ENCODE data around the gene MCC.

MCC gene

DNA sequence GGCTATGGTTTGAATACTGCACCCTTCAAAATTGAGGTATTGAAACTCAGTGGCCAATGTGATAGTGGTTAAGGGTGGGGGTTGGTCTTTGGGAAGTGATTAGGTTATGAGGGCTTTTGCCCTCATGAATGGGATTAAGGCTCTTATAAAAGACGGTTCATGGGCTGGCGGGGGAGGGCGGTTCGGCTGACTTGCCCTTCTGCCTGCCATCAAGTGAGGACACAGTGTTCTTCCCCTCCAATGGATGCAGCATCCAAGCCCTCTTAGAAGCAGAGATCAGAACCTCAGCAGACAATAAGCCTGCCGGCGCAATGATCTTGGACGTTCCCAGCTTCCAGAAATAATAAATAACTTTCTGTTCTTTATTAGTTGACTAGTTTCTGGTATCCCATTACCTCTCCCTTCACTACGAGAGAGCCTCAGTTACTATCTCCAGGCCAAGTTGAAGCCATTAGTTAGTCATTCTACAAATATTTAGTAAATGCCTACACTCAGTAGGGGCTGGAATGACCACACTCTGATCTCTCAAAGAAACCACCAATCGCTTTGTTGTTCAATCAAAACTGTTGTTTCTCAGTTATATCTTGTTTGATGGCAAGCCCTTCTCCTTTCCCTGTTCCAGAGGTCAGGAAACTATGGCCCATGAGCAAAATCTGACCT, 272.7 kb downstream of the MCC start:
- no peaks in the 10 kb centered on the region for H3K27me3 Mint-ChIP-seq
- no peak for DNase-seq
- no peak overlapping the region for H3K27ac Mint-ChIP-seq
- H3K9me3 Mint-ChIP-seq, result no peaks in the 10 kb centered on the region
- no peak for ATAC-seq (replicated peaks)
- H3K36me3 Mint-ChIP-seq (ENCODE audit: insufficient read depth), result no peaks in the 10 kb centered on the region
- no peaks in the 10 kb centered on the region for H3K4me1 Mint-ChIP-seq (ENCODE audit: low read depth in 2 of 2)
- no peak overlapping the region for H3K4me3 Mint-ChIP-seq

DNA sequence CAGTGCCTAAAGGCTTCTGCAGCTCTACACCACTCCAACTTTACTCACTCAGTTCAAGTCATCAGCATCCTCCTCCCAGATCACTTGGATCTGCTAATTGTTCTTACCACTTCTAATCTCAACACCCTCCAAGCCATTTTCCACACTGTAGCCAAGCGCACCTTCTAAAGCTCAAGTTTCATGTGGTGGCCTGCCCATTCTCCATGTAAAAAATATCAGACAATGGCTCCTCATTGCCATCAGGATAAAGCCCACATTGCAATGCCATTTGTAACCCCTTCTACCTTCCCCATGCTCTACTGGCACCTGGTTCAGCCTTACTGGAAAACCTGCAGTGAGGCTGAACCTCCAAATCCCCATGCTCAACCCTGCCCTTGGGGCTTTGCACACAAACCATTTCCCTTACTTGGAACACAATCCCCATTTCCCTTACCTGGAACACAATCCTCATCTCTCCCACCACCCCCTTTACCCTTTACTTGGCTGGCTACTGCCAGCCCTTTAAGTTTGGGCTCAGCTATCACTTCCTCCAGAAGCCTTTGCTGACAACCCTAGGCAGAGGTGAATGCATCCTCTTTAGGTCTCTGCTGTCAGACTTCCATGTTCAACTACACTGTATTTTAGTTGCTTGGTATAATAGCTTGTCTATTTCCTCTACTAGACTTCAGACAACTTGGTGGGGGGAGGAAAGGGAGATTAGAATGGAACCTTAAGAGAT, 273.5 kb downstream of the MCC start:
- Mint-ChIP-seq H3K9me3 (no peaks in the 10 kb centered on the region), H3K27me3 (no peaks in the 10 kb centered on the region), H3K4me1 (ENCODE audit: low read depth in 2 of 2) (peaks cover 0 to 3% of the 10 kb centered on the region in 2 donors), H3K36me3 (ENCODE audit: insufficient read depth) (no peaks in the 10 kb centered on the region), H3K27ac (no peak overlapping the region), H3K4me3 (no peak overlapping the region)
- ATAC-seq (replicated peaks), result no peak
- no peak for DNase-seq

GRCh38 chr5:113213551-113214425, 274.5 kb downstream of the MCC start:
- ATAC-seq (replicated peaks) (no peak), DNase-seq (no peak)
- Mint-ChIP-seq H3K36me3 (ENCODE audit: insufficient read depth) (no peaks in the 10 kb centered on the region), H3K9me3 (no peaks in the 10 kb centered on the region), H3K27ac (no peak overlapping the region), H3K4me3 (no peak overlapping the region), H3K4me1 (ENCODE audit: low read depth in 2 of 2) (peaks cover 0 to 3% of the 10 kb centered on the region in 2 donors), H3K27me3 (no peaks in the 10 kb centered on the region)

DNA sequence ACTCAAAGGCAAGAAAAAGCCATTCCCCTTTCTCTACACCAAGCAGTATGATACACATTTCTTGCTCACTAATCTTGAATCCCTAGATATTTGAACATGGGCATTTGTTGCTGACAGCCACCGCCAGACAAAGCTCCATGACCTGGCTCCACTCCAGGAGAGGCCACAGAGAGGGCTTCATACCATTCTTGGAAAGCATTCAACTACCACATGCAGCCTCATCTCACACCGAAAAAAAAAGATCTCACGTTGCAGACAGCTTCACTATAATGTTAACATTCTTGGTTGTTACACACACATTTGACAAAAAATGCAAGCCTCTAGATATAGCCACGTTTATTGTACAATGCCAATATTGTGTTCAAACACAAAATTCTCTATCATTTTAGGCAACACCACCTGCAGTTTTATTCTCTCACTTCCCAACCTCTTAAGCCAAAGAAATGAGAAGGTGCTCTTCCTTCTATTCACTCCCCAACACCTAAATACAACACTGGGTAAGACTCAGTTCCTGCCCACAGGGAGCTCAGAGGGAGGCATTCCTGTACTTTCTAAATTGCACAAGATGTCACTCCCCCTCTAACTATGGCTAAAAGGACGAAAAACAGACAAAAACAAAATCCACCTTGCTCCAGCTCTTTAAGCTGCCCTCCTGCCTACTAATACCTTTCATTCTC, 275.9 kb downstream of the MCC start:
- DNase-seq, result no peak
- Mint-ChIP-seq H3K4me1 (ENCODE audit: low read depth in 2 of 2) (peaks cover 0 to 3% of the 10 kb centered on the region in 2 donors), H3K27ac (no peak overlapping the region), H3K4me3 (no peak overlapping the region), H3K9me3 (no peaks in the 10 kb centered on the region), H3K36me3 (ENCODE audit: insufficient read depth) (no peaks in the 10 kb centered on the region), H3K27me3 (no peaks in the 10 kb centered on the region)
- ATAC-seq (replicated peaks), result no peak

GRCh38 chr5:113209498-113209897, 278.8 kb downstream of the MCC start:
- Mint-ChIP-seq H3K27me3 (peaks cover 0 to 5% of the 10 kb centered on the region in 2 donors), H3K9me3 (no peaks in the 10 kb centered on the region), H3K4me3 (no peak overlapping the region), H3K4me1 (ENCODE audit: low read depth in 2 of 2) (peaks cover 0 to 3% of the 10 kb centered on the region in 2 donors), H3K36me3 (ENCODE audit: insufficient read depth) (no peaks in the 10 kb centered on the region), H3K27ac (no peak overlapping the region)
- DNase-seq (no peak), ATAC-seq (replicated peaks) (no peak)

DNA sequence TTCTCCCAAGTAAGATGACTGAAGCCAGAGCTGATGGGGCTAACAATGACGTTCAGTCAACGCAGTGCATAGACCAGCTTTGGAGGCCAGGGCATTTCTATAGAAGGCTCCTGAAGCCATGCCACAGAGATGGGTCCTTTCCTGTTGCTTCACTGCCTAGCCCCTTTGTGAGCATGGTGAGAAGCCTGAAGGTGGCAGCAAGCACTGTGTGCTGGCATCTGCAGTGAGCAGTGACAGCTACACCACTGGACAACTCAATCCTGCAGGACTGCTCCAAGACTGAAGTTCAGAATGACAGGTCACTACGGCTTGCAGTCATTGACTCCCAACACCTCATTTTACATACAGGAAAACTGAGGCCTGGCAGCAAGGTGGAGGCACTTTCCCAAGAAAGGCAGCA, 282.4 kb downstream of the MCC start:
- H3K36me3 Mint-ChIP-seq (ENCODE audit: insufficient read depth), result no peaks in the 10 kb centered on the region
- H3K4me3 Mint-ChIP-seq, result no peak overlapping the region
- no peak for DNase-seq
- H3K4me1 Mint-ChIP-seq (ENCODE audit: low read depth in 2 of 2), result peaks cover 0 to 3% of the 10 kb centered on the region in 2 donors
- ATAC-seq (replicated peaks), result no peak
- no peaks in the 10 kb centered on the region for H3K9me3 Mint-ChIP-seq
- H3K27me3 Mint-ChIP-seq, result peaks cover 0 to 5% of the 10 kb centered on the region in 2 donors
- H3K27ac Mint-ChIP-seq, result no peak overlapping the region

- no peak overlapping the region for H3K4me3 Mint-ChIP-seq
- H3K4me1 Mint-ChIP-seq (ENCODE audit: low read depth in 2 of 2), result peaks cover 0 to 2% of the 10 kb centered on the region in 2 donors
- DNase-seq (no peak), ATAC-seq (replicated peaks) (no peak)
- H3K27ac Mint-ChIP-seq, result no peak overlapping the region
- H3K36me3 Mint-ChIP-seq (ENCODE audit: insufficient read depth), result no peaks in the 10 kb centered on the region
- peaks cover 0 to 5% of the 10 kb centered on the region in 2 donors for H3K27me3 Mint-ChIP-seq
- H3K9me3 Mint-ChIP-seq, result no peaks in the 10 kb centered on the region
Observed at GRCh38 chr5:113205323-113205722, 282.9 kb downstream of the MCC start.

- no peak for DNase-seq
- no peak for ATAC-seq (replicated peaks)
- no peak overlapping the region for H3K4me3 Mint-ChIP-seq
- H3K27me3 Mint-ChIP-seq, result peaks cover 0 to 5% of the 10 kb centered on the region in 2 donors
- no peaks in the 10 kb centered on the region for H3K9me3 Mint-ChIP-seq
- no peaks in the 10 kb centered on the region for H3K4me1 Mint-ChIP-seq (ENCODE audit: low read depth in 2 of 2)
- no peaks in the 10 kb centered on the region for H3K36me3 Mint-ChIP-seq (ENCODE audit: insufficient read depth)
- no peak overlapping the region for H3K27ac Mint-ChIP-seq
Observed at GRCh38 chr5:113204525-113205161, 283.6 kb downstream of the MCC start.

GRCh38 chr5:113203916-113204315, 284.3 kb downstream of the MCC start:
- peaks cover 0 to 5% of the 10 kb centered on the region in 2 donors for H3K27me3 Mint-ChIP-seq
- no peaks in the 10 kb centered on the region for H3K36me3 Mint-ChIP-seq (ENCODE audit: insufficient read depth)
- DNase-seq (no peak), ATAC-seq (replicated peaks) (no peak)
- H3K4me3 Mint-ChIP-seq, result no peak overlapping the region
- H3K4me1 Mint-ChIP-seq (ENCODE audit: low read depth in 2 of 2), result no peaks in the 10 kb centered on the region
- H3K9me3 Mint-ChIP-seq, result no peaks in the 10 kb centered on the region
- H3K27ac Mint-ChIP-seq, result no peak overlapping the region

GRCh38 chr5:113202746-113203716, 285.2 kb downstream of the MCC start:
- Mint-ChIP-seq H3K27me3 (peaks cover 0 to 5% of the 10 kb centered on the region in 2 donors), H3K27ac (no peak overlapping the region), H3K36me3 (ENCODE audit: insufficient read depth) (no peaks in the 10 kb centered on the region), H3K4me3 (no peak overlapping the region), H3K9me3 (no peaks in the 10 kb centered on the region), H3K4me1 (ENCODE audit: low read depth in 2 of 2) (no peaks in the 10 kb centered on the region)
- DNase-seq (no peak), ATAC-seq (replicated peaks) (no peak)

GRCh38 chr5:113202287-113202686, 286.0 kb downstream of the MCC start:
- DNase-seq (no peak), ATAC-seq (replicated peaks) (no peak)
- no peak overlapping the region for H3K27ac Mint-ChIP-seq
- H3K4me1 Mint-ChIP-seq (ENCODE audit: low read depth in 2 of 2), result peaks cover 0 to 4% of the 10 kb centered on the region in 2 donors
- no peaks in the 10 kb centered on the region for H3K36me3 Mint-ChIP-seq (ENCODE audit: insufficient read depth)
- H3K27me3 Mint-ChIP-seq, result peaks cover 0 to 5% of the 10 kb centered on the region in 2 donors
- H3K9me3 Mint-ChIP-seq, result no peaks in the 10 kb centered on the region
- H3K4me3 Mint-ChIP-seq, result no peak overlapping the region

DNA sequence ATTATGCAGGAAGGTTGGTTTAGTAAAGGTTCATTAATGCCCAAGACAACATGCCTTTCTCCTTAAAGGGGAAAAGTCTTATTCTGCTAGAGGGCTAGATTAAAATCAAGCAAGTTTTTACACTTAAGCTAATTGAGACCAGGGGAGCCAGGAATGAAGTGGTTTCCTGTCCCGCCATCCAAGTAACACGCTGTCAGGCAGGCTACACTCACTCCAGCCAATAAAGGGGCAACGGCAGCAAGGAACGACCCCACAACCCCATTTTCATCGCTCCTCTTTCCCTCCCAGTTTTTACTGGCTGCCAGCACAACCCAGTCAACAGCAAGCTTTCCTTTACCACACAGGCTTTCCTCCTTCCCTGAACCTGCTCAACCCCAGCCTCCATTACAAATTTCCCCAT, 286.5 kb downstream of the MCC start:
- ATAC-seq (replicated peaks) (no peak), DNase-seq (no peak)
- H3K4me3 Mint-ChIP-seq, result no peak overlapping the region
- H3K9me3 Mint-ChIP-seq, result no peaks in the 10 kb centered on the region
- peaks cover 0 to 4% of the 10 kb centered on the region in 2 donors for H3K4me1 Mint-ChIP-seq (ENCODE audit: low read depth in 2 of 2)
- H3K36me3 Mint-ChIP-seq (ENCODE audit: insufficient read depth), result no peaks in the 10 kb centered on the region
- H3K27me3 Mint-ChIP-seq, result peaks cover 0 to under 1% of the 10 kb centered on the region in 2 donors
- no peak overlapping the region for H3K27ac Mint-ChIP-seq
